GM21528 (cell line): ENCODE results near the gene ZNF575.

Source experiments
- ATAC-seq: cut with Tn5 transposase; IDR thresholded peaks from one replicate; pipeline ENCODE4 v1.9.1; 2021; ENCODE audit warnings: mild to moderate bottlenecking, moderate library complexity; ENCODE audit not compliant: unreplicated experiment, low FRiP score

ZNF575 gene

DNA sequence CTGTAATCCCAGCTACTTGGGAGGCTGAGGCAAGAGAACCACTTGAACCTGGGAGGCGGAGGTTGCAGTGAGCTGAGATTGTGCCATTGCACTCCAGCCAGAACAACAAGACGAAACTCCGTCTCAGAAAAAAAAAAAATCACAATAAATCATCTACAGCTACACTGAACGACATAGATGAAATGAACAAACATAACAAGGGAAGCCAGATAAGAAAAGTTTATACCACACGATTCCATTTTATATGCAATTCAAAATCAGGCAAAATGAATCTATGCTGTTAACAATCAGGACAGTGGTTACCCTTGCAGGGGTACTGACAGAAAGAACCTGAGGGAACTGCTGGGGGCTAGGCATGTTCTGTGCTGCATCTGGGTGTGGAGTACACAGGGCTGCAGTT is 36.7 kb downstream of the ZNF575 start:
- no peak for ATAC-seq

DNA sequence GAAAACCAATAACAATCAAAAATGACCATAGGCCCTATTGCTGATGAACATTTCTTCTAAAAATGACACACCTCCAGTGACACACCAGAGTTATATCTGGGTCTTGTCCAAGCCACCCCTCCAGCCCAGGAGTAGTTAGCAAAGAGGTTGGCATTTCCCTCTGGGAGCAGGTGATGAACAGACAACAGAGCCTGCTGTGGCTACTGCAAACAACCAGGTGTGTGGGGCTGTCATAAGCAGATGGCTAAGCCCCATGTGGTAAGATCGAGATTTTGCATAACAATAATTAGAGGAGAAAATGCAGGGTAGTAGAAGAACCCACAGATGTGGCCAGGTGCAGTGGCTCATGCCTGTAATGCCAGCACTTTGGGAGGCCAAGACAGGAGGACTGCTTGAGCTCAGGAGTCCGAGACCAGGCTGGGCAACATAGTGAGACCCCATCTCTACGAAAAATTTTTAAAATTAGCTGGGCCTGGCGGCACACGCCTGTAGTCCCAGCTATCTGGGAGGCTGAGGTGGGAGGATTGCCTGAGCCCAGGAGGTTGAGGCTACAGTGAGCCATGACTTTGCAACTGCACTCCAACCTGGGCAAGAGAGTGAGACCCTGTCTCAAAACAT is 37.3 kb downstream of the ZNF575 start:
- ATAC-seq, result no peak

DNA sequence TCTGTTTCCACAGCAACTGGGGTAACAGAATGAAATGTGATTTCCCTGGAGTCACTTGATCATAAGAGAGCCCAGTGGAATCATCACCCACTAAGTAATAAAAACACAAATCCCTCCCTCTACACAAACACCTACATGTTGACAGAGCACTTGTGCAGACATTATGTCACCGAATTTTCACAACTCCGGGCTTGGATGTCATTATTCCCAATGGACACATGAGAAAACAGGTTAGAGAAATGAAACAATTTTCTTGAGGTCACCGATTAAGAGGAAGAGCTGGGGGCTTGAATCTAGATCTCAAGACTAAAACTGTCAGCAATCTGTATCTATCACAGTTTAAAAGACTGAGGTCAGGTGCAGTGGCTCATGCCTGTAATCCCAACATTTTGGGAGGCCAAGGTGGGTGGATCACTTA is 39.2 kb downstream of the ZNF575 start:
- ATAC-seq, result no peak

DNA sequence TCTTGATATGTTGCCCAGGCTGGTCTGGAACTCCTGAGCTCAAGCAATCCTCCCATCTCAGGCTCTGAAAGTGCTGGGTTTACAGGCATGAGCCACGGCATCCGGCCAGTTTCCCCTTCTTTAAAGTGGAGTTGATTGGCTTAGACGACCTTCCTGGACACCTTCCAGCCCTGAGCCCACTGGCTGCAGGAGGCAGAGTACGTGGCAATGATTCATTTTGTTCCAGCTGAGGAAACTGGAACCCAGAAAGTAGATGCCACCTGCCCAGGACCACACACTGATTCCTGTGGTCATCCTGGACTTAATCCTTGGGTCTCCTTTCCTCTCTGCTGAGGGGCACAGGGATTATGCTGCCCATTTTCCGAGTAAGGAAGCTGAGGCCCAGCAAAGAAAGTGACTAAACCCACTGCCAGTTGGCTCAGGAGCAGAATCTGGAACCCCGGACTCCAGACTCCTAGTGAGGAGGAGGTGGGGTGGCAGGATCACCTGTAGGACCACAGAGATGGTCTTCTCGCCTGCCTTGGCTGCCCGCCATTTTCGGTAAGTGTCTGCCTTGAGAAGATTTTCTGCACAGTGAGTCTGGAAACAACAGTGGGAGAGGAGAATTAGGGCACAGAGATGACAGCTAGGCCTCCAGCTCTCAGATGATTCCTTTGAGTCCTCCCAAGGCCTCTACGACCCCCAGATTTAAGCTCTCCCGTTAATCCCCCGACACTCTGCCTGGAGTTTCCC is 41.6 kb downstream of the ZNF575 start:
- ATAC-seq, result peak; percentile 8

DNA sequence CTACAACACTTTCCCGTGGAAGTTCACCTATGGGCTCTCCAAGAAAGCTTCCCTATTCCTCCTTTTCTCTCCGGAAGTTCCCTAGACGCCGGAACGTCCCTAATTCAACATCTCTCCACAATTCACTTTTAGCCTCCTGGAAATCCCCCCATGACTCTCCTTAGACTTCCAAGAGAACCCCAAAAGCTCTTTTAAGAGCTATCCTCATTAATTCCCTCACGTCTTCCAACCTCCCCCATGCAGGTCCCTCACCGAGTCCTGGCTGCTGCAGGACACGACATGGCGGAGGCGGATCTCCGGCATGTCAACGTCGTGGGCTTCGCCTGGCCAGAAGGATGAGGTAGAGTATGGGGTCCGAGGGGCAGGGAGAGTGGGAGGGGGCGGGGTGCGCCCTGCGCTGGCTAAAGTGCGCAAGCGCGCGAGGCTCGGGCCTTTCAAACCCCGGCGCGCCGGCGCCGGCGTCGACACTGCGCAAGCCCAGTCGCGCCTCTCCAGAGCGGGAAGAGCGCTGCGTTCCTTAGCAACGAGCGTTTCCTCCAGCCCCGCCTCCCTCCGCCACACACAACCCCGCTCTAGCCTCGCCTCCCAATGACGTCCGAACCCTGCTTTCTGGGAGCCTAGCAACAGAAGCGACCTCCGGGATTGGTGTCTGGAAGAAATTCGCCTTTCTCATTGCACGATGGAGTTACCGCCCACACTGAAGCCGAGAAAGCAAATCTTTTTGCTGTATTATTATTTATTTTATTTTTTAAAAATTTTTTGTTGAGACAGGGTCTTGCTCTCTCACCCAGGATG is 42.4 kb downstream of the ZNF575 start, which contains the start of the genes PINLYP and XRCC1:
TSS of gene PINLYP (plus strand) at position 646 of the 795 bp plus-strand sequence. CDS start 1,391 bp downstream, outside the sequence.
TSS of gene XRCC1 (minus strand) at position 372 of the 795 bp plus-strand sequence. CDS start at position 303, 69 bp downstream.
- ATAC-seq, result peak; percentile 92

DNA sequence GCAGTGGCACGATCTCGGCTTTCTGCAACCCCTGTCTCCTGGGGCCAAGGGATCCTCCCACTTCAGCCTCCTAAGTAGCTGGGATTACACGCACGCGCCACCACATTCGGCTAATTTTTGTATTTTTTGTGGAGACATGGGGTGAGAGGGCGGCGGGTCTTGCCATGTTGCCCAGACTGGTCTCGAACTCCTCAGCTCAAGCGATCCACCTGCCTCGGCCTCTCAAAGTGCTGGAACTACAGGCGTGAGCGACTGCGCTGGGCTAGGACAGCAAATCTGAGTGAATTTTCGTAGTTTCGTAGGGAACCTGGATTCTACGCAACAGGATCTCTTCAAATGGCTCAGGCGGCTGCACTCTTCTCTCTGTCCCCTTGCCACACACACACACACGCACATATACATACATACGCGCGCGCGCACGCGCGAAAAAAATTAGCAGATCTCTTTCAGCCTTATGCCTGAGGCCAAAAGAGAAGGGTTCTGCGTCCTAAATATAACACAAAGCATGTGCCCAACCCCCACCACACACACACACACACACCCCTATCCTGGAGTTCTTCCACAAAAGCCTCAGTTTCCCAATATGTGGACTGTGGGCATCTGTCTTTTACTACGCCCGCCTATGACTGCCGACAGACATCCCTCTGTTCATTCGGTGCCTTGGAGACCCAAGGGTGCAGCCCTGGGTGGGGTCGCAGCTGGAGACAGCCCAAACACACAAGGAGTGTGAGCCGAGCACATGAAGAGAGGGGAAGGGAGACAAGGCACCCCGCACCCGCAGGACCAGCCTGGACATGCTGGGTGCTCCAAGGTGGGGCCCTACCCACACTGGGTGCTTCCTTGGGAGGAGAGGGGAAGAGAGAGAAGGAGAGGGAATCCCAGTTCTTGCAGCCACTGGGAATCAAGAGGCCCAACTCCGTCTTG is 43.2 kb downstream of the ZNF575 start:
- no peak for ATAC-seq

DNA sequence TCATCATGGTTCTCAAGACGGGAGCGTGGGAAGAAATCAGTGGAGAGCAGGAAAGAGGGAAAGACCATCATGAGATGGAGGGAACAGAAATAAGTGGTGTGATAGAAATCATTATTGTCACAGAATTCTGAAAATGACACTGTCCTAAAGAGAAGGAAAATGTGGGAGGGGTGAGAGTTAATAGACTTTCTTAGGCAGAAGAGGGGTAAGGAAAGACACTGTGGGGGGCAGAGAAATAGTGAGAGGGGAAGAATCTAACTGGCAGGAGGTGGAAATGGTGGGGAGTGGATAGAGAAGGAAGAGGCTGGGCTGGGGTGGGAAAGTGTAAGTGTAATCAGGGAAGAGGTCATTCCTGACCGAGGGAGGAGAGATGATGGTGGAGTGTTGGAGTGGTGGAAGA is 45.8 kb downstream of the ZNF575 start:
- no peak for ATAC-seq

DNA sequence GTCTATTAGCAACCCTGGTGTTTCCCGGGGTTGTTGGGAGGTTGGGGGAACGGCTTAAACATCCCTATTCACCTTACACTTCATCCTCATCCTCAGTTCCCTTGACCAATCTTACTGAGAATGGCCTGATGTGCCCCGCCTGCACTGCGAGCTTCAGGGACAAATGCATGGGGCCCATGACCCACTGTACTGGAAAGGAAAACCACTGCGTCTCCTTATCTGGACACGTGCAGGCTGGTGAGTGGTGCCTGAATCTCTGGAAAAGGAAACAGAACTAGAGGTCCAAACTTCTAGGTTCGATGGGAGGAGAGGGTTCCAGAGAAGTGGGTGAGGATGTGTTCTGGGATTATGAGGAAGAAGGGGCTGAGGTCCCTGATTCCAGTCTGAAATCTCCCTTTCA is 48.5 kb downstream of the ZNF575 start:
- ATAC-seq, result no peak

DNA sequence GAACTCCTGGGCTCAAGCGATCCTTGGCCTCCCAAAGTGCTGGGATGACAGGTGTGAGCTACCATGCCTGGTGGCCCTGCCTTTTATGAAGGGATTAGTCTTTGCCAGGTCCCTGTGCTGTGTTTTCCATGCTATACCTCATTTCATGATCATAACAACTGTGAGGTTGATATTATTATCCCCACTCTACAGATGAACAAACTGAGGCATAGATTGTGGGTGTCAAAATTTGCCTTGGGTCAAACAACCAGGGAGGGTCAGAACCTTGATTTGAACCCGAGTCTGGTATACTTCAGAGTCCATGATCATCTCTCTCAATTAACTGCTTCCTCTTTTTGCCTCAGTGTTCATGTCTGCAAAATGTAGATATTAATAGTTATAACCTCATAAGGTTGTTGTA is 49.5 kb downstream of the ZNF575 start:
- ATAC-seq, result no peak

DNA sequence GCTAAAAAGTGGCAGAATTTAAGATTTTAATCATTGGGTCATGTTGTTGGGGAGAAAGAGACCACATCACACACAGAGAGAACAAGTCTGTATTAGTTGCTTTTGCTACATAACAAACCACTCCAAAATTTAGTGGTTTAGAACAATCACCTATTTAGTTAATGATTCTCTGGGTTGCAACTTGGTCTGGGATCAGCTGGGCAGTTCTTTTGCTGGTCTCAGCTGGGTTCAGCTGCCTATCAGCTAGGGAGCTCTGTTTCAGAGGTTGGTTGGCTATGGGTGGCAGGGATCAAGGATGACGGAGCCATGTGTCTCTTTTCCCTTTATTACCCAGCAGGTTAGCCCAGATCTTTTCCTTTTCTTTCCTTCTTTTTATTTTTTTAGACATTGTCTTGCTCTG is 51.5 kb downstream of the ZNF575 start:
- no peak for ATAC-seq
